GM12865 (cell line): Measurements from ENCODE around the gene MAP4K4.

Experiments used
- DNase-seq: peaks from one replicate; pipeline ENCODE4 v3.0.0; 2010; ENCODE audit warnings: low read depth
- H3K4me3 ChIP-seq: 2 replicates; pipeline ENCODE4 v1.5.1; 2011; ENCODE audit warnings: mild to moderate bottlenecking, low read depth, low read length, control low read depth
- TF ChIP-seq, protein P1 (sequence below): IDR thresholded peaks from 2 replicates; pipeline ENCODE4 v1.5.1; 2011; ENCODE audit warnings: low read length, control low read depth, low read depth, inconsistent platforms; ENCODE audit not compliant: insufficient read depth; ENCODE audit errors: missing control alignments

Gene MAP4K4

DNA sequence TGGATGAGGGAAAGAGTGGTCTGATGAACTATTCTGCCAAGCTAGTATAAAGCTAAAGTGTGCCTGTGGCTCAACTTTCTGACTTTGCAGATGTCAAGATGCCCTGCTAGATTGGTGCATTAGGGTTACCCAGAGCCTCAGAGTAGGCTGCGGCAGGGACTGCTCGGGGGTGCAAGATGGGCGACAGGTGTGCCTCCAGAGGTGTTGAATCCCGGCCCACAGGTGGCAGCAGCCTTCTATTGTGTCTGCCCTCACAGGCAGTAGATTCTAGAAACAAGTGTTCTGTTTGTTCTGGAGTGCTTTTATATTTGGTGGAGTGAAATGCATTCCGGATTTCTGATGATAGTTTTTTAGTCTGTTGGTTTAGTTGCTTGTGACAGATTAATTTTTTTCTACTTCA is 162.7 kb downstream of the MAP4K4 start:
- TF ChIP-seq, protein P1, sequence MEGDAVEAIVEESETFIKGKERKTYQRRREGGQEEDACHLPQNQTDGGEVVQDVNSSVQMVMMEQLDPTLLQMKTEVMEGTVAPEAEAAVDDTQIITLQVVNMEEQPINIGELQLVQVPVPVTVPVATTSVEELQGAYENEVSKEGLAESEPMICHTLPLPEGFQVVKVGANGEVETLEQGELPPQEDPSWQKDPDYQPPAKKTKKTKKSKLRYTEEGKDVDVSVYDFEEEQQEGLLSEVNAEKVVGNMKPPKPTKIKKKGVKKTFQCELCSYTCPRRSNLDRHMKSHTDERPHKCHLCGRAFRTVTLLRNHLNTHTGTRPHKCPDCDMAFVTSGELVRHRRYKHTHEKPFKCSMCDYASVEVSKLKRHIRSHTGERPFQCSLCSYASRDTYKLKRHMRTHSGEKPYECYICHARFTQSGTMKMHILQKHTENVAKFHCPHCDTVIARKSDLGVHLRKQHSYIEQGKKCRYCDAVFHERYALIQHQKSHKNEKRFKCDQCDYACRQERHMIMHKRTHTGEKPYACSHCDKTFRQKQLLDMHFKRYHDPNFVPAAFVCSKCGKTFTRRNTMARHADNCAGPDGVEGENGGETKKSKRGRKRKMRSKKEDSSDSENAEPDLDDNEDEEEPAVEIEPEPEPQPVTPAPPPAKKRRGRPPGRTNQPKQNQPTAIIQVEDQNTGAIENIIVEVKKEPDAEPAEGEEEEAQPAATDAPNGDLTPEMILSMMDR = no peak
- no peak overlapping the region for H3K4me3 ChIP-seq
- no peak for DNase-seq

DNA sequence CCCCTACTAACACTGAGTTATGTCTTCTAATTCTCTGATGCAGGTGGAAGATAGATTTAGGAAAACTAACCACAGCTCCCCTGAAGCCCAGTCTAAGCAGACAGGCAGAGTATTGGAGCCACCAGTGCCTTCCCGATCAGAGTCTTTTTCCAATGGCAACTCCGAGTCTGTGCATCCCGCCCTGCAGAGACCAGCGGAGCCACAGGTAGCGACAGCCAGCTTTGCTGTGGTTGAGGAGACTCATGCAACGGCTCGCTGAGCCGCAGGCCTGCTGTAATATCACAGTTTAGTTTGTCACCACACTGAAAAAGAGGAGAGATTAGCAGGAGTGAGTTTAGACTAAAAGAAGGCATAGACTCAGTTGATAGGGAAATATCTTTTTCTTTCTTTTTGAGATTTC is 163.3 kb downstream of the MAP4K4 start:
- TF ChIP-seq, protein P1 = no peak
- no peak for DNase-seq
- no peak overlapping the region for H3K4me3 ChIP-seq

DNA sequence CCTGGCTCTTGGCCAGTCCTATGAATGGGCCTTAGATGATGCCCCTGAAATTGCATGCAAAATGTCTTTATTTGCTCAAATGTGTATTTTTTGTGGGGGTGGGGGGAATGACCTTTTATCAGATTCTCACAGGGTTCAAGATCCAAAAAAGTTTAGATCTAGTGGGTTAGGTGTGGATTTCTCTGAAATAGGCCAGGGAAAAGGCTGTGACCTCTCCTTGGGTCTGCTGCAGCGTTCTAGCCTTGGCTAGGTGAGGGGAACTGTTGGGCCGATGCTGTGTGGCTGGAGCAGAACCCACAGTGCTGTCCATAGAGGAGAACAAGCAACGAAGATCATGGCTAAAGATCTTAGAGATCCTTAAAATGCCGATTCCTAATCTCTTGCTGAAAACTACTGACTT is 163.9 kb downstream of the MAP4K4 start:
- no peak for DNase-seq
- no peak overlapping the region for H3K4me3 ChIP-seq
- TF ChIP-seq, protein P1 = no peak

DNA sequence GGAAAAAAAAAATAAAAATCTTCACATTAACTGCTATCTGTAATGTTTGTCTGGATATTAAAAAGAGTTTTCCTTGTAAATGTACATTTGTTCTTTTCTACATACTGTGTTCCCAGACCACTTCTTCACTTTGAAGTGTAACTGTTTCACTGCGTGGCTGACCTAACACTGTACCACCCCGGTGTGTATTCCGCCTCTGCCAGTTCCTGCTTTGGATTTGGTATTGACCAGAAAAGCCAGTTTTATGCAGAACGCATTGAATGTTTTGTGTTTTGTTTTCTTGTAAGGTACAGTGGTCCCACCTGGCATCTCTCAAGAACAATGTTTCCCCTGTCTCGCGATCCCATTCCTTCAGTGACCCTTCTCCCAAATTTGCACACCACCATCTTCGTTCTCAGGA is 166.0 kb downstream of the MAP4K4 start:
- H3K4me3 ChIP-seq = no peak overlapping the region
- no peak for DNase-seq
- TF ChIP-seq, protein P1 = no peak

DNA sequence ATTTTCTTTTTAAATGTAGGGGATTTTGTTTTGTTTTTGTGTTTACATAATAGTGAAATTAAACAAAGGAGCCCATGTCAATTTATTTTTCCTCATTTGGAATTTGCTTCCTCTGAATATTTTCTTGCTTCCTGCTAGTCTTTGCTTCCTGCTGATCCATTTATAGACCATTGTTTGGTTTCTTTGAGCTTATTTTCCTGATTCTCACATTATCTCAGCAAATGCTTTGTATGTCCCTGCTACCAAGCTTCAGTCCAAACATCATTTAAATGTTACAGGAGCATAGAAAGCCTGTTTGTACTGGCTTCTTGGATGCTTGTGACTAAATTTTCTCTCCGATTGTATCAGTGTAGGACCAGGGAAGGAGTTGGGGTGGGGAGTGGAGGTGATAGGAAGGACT is 166.9 kb downstream of the MAP4K4 start:
- no peak for DNase-seq

DNA sequence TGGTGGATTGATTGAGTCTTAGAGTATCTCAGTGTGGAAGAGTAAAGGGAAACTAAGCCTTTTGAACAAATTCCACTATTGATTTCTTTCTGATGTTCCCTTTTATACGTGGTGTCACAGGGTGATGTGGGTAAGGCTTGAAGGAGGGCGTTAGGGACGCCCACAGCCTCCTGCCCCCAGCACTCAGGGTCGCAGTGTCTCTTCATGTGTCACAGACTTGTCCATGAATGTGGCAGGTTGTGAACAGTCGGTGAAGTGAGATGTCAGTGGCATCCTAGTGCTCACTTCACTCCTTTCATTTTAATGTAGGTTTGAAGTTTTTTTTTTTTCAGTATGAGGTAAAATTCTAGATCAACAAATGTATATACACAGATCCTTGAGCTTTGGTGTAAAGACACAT is 171.0 kb downstream of the MAP4K4 start:
- TF ChIP-seq, protein P1 = no peak
- DNase-seq = no peak
- H3K4me3 ChIP-seq = no peak overlapping the region

More for the DNA sequence above, 166.9 kb downstream of the MAP4K4 start:
- H3K4me3 ChIP-seq = no peak overlapping the region
- TF ChIP-seq, protein P1 = no peak

DNA sequence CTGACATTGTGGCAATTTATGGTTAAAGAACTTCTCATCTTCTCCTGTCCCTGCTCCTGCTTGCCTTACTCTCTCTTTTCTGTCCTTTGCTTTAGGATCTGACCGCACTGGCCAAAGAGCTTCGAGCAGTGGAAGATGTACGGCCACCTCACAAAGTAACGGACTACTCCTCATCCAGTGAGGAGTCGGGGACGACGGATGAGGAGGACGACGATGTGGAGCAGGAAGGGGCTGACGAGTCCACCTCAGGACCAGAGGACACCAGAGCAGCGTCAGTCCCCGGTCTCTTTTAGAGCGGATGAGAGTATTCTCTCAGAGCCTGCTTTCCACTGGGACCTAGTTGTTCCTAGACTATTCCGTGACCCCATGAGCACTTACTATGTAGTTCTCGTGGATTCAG is 172.0 kb downstream of the MAP4K4 start:
- no peak overlapping the region for H3K4me3 ChIP-seq
- TF ChIP-seq, protein P1 = no peak
- no peak for DNase-seq
